Caki2 (cell line): ENCODE results near the gene PTX4. TPM values are rescaled to one million over a fixed set of nuclear protein-coding genes. Genes with fewer than 3 reads are reported as not detected.

Experiments used
- DNase-seq: peaks from one replicate; pipeline ENCODE4 v3.0.0-alpha.2; 2015; ENCODE audit warnings: low read depth
- in situ Hi-C: cut with HindIII; loops from 2 replicates; pipeline ENCODE4 v1.10.0; 2016; ENCODE audit warnings: low sequenced_read_pairs, low pct_unique_long_range_greater_than_20kb, mixed read lengths
- total RNA-seq: library from RNA; depleted of rRNA; stranded (reverse); fragments of >200 nt; shearing (Covaris generic); gene quantifications from 2 replicates; pipeline ENCODE4 v1.2.3, GENCODE V29; 2014; ENCODE audit warnings: low replicate concordance; rRNA removed

PTX4 gene
- total RNA-seq, 1 experiment from 2014 or later = not detected

GRCh38 chr16:1439058-1439698 lies 49.6 kb downstream of the PTX4 start:
- in situ Hi-C loops = no loop called here
- no peak for DNase-seq

- no peak for DNase-seq
- in situ Hi-C loops = no loop called here
These were observed 50.3 kb downstream of the PTX4 start for GRCh38 chr16:1438229-1439057.

GRCh38 chr16:1437606-1438005 lies 51.1 kb downstream of the PTX4 start:
- no peak for DNase-seq
- in situ Hi-C loops = no loop called here

GRCh38 chr16:1436731-1437355 lies 51.9 kb downstream of the PTX4 start:
- in situ Hi-C loops = no loop called here
- no peak for DNase-seq

- no peak for DNase-seq
- in situ Hi-C loops = no loop called here
These were observed 52.6 kb downstream of the PTX4 start for GRCh38 chr16:1435921-1436697.

Other genes with a start within 250 kb of the PTX4 start
- not detected in 2 replicates for gene TPSAB1, start 248.2 kb downstream of the PTX4 start, total RNA-seq
- gene TPSD1, start 232.9 kb downstream of the PTX4 start, total RNA-seq = not detected in 2 replicates
- gene UBE2I, start 179.3 kb downstream of the PTX4 start, total RNA-seq = 294 and 312 TPM in 2 replicates
- 4.5 TPM in 2 replicates for gene BAIAP3, start 155.3 kb downstream of the PTX4 start, total RNA-seq
- gene TSR3, start 137.1 kb downstream of the PTX4 start, total RNA-seq = 208 and 278 TPM in 2 replicates
- 81.0 and 93.5 TPM in 2 replicates for gene GNPTG, start 137.0 kb downstream of the PTX4 start, total RNA-seq
- gene UNKL, start 74.2 kb downstream of the PTX4 start, total RNA-seq = 40.5 and 46.1 TPM in 2 replicates
- 51.7 and 72.0 TPM in 2 replicates for gene UQCC4, start 68.2 kb downstream of the PTX4 start, total RNA-seq
- not detected in 2 replicates for gene PERCC1, start 57.9 kb downstream of the PTX4 start, total RNA-seq
- not detected in 2 replicates for gene CCDC154, start 44.4 kb downstream of the PTX4 start, total RNA-seq
- 221 and 247 TPM in 2 replicates for gene CLCN7, start 13.9 kb downstream of the PTX4 start, total RNA-seq
- gene TELO2, start 4.4 kb upstream of the PTX4 start, total RNA-seq = 77.2 and 81.8 TPM in 2 replicates
- gene TMEM204, start 44.7 kb upstream of the PTX4 start, total RNA-seq = not detected in 2 replicates
- gene IFT140, start 123.1 kb upstream of the PTX4 start, total RNA-seq = 34.1 and 57.5 TPM in 2 replicates
- gene CRAMP1, start 123.4 kb upstream of the PTX4 start, total RNA-seq = 4.1 TPM in 2 replicates
- gene JPT2, start 189.3 kb upstream of the PTX4 start, total RNA-seq = 257 and 290 TPM in 2 replicates
- gene MAPK8IP3, start 217.3 kb upstream of the PTX4 start, total RNA-seq = 13.8 and 24.5 TPM in 2 replicates